Activated CD8-positive, alpha-beta memory T cell treated with anti-CD3 and anti-CD28 coated beads for 36 hours (primary cell): Measurements from ENCODE around the gene NGEF. TPM values are rescaled to one million over a fixed set of nuclear protein-coding genes. Genes with fewer than 3 reads are reported as not detected.
"Not testable (repeated sequence)": the region's sequence is repeated elsewhere in the genome, so short reads cannot be mapped to it uniquely, and the experiment has no call there.

ENCODE experiments used
- CTCF ChIA-PET: fragments of 350-600 bp; sonication (Branson Sonifier 250); formaldehyde crosslinking; loops from one replicate; lab custom pipeline; 2021; ENCODE audit warnings: antibody characterized with exemption; lab: Charles Lee
- POLR2A ChIA-PET: fragments of 350-600 bp; sonication (Branson Sonifier 250); formaldehyde crosslinking; loops from one replicate; lab custom pipeline; 2021; ENCODE audit warnings: antibody characterized with exemption; lab: Charles Lee
- total RNA-seq, 2 experiments: library from RNA; stranded (reverse); gene quantifications; one replicate each; pipeline ENCODE4 v1.2.3, GENCODE V29; 2021

Gene NGEF
- total RNA-seq, 2 experiments from 2014 or later = 0.10 to 0.13 TPM

- ChIA-PET CTCF (no interaction called here), POLR2A (no interaction called here)
Measured at GRCh38 chr2:232871835-232872736, 141.0 kb downstream of the NGEF start.

DNA sequence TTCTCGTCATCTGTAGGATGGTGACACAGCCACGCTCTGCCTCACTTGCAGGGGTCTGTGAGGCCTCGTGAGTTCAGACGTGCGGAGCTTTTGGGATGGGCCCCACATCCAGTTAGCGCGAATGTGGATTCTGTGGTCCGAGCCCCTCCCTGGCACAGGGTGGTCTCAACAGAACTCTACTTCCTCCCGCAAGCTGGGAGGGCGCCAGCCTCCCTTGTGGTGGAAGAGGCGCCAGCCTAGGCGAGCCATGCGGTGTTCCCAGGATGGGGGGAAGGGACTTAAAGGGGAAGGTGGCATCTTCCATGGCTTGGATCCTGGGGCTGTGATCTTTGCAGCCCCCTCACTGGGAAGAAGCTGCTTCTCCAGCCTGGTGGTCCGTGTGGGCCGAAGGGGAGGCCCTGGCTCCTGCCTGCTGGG lies 141.6 kb downstream of the NGEF start:
- ChIA-PET POLR2A (no interaction called here), CTCF (no interaction called here)

DNA sequence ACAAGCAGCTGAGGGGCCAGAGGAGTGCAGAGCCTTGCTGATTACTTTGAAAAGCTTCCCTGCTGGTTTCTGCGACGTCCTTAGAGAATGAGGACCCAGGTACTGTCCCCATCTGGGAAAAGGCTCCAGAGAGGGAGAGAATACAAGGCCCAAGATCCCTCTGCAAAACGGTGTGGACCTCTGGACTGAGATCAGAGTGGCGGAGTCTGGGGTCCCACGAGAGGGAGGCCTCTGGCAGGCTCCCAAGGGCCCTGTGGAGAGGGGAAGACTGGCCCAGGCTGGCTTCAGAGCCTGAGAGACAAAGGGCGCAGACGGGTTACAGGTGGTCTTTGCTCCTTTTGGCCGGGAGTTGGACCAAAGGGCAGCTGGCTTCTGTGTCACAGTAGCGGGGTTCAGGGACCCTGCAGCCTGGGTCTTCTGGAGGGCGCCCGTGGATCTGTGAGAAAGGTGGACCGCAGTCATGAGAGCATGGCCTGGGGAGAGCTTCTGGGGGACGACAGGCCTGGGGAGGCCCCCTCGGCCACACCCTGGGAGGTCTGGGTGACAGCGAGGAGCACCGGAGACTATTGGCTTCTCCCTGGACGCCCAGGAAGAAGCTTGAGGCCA lies 142.2 kb downstream of the NGEF start:
- POLR2A ChIA-PET = no interaction called here
- CTCF ChIA-PET = no interaction called here

GRCh38 chr2:232870018-232870765 lies 142.9 kb downstream of the NGEF start, which contains the start of gene SNORC:
Gene SNORC, plus strand, starts transcription at chr2:232870264. Its CDS starts 78 bp downstream, at chr2:232870342.
- ChIA-PET POLR2A (no interaction called here), CTCF (no interaction called here)

DNA sequence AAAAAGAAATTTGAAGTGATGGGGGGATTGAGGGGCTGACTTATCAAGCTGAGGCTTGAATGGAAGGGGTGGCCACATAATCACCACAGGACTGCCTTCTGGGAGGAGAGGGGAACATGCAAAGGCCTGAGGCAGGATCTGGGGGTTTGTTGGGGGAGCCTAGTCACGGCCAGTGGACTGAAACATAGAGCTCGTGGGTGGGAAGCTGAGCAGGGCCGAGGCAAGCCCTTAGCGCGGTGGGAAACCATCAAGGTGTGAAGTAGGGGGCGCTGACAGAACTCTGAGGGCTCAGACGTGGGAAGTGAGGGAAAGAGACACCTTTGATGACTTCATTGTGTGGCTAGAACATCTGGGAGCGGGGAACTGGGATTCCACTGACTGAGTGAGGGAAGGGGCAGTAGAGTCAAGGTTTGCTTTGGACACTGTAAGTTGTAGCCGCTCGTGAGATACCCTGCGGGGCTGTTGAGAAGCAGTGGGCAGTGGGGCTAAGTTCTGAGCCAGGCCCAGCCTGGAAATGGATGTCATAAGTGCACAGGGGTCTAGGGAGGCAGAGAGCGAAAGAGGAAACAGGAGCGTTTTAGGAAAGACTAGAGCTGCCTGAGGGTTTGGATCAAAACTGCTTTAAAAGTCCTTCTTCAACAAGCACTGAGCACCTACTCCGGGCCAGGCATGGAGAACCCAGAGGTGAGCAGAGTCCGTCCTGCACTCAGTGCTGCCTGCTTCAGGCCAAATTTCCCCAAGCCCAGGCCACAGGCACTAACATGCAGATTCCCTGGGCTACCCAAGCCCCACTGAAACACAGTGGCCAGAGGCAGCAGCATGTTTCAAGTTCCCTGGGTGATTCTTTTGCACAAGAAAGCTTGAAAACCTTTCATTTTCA lies 143.7 kb downstream of the NGEF start:
- ChIA-PET POLR2A (no interaction called here), CTCF (no interaction called here)

GRCh38 chr2:232866104-232866503 lies 147.0 kb downstream of the NGEF start:
- CTCF ChIA-PET = no interaction called here
- POLR2A ChIA-PET = no interaction called here

DNA sequence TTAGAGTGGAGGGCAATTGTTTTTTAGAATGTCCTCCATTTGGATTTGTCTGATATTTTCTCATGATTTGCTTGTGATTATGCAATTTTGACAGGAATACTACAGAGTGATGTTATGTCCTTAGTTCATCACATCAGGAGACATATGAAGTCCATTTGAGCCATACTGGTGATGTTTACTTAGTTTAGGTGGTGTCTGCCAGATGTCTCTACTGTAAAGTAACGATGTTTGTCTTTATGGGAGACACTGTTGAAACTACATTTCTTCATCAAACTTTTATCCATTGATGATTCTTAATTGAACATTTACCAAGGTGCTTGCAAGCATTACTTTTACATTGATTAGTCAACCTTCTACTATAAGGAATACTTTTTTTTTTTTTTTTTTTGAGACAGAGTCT lies 147.9 kb downstream of the NGEF start:
- POLR2A ChIA-PET = no interaction called here
- CTCF ChIA-PET = no interaction called here

DNA sequence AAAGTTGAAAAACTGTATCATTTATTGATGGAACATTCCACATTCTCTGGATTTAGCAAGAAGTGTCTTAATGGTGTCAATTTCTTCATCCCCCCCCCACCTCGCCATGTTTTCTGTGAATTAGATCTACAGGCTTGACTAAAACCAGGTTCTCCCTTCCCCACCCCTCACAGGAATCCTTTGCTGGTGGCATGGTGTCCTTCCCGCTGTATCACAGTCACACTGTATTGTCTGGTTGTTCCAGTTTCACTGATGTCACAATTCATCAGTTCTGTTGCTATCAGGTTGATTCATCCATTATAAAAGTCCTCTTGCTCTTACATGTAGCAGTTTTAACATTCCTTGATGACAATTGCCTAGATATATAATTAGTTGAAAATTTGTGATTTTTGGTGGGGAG lies 149.1 kb downstream of the NGEF start:
- ChIA-PET CTCF (no interaction called here), POLR2A (no interaction called here)

DNA sequence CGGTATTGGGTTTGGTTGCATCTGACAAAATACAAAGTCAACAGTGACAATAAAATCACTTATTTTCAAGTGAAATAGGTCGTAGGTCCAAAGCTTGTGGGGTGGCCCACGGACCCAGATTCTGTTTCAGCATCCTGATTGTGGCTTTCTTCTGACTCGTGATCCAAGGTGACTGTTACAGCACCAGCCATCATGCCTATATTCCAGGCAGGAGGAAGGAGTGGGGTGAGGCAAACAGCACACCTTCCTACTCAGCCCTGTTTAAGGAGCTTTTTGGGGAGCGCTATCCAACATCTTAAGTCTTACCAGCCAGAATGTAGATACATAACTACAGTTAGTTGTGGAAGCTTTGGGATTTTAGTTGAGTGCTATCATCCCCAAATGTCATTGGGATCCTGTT lies 151.7 kb downstream of the NGEF start:
- CTCF ChIA-PET = no interaction called here
- POLR2A ChIA-PET = no interaction called here

DNA sequence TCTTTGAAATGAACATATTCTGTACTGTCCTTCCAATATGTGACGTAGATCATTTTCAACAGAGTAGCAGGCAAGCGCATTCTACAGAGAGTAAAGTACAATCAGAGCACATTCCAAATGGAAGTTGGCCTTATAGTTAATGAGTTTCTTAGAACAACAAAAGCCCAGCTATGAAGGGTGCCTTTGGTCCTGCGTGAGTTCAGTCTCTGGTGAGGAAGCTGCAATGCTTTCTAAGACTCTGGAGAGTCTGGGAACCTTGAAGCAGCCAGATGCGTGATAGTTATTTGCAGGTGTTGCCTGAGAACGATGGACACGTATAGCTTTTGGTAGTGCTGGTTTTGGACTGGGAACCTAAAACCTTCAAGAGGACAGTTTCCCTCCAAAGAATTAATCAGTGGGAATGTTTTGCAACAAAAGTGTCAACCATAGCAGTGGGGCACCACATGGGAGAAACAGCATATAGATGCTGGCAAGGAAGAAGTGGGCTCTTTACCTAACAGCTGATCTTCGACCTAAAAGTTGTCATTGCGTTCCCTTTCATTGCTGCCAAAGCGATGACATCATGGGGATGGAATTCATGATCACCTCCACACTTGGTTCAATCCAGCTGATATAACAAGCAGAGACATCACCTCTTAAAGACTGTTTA lies 152.3 kb downstream of the NGEF start:
- CTCF ChIA-PET = no interaction called here
- POLR2A ChIA-PET = no interaction called here

GRCh38 chr2:232859385-232859916 lies 153.6 kb downstream of the NGEF start:
- POLR2A ChIA-PET = no interaction called here
- CTCF ChIA-PET = no interaction called here

- CTCF ChIA-PET = no interaction called here
Measured at GRCh38 chr2:232857158-232857563, 155.9 kb downstream of the NGEF start.

GRCh38 chr2:232854082-232854481 lies 159.0 kb downstream of the NGEF start:
- ChIA-PET CTCF (interaction anchor here (0.8 kb wide), 1 partner anchor 1837 kb away, joined by 5 read pairs; no protein-coding TSS in a partner anchor), POLR2A (no interaction called here)

More at GRCh38 chr2:232857158-232857563, 155.9 kb downstream of the NGEF start:
- POLR2A ChIA-PET = no interaction called here

DNA sequence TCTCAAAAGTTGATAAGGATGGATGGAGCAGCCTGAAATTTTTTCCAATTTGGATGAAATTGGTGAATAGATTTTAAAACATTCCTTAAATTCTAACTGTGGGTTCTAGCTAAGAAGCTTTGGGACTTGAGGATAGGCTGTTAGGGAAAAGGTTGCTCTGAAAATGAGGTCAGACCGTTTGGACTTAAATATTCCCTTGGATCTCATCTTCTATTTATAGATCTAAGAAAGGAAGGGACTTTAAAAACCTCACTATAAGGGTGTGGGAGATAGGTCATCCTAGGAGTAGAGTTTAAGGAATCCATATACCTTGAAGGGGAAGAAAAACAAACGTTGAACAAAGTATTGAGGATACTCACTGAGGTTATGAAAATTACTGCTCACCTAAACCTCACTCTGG lies 160.4 kb downstream of the NGEF start:
- CTCF ChIA-PET = interaction anchor here (0.9 kb wide), 1 partner anchor 208 kb away, joined by 3 read pairs; the partner anchor contains the start of gene INPP5D
- POLR2A ChIA-PET = no interaction called here

DNA sequence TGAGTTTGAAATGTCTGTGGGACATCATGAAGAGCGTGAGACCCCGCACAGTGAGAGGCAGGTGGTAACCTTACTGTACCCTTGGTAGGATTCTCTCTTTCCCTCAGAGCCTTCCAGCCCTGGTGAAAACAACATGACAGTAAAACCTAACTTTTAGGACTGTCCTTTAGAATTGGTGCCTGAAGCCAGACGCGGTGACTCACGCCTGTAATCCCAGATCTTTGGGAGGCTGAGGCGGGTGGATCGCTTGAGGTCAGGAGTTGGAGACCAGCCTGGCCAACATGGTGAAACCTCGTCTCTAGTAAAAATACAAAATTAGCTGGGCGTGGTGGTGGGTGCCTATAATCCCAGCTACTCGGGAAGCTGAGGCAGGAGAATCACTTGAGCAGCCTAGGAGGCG lies 161.0 kb downstream of the NGEF start:
- CTCF ChIA-PET = interaction anchor here (0.9 kb wide), 1 partner anchor 208 kb away, joined by 3 read pairs; the partner anchor contains the start of gene INPP5D
- POLR2A ChIA-PET = not testable (repeated sequence)

- POLR2A ChIA-PET = no interaction called here
- CTCF ChIA-PET = no interaction called here
Measured at GRCh38 chr2:232850039-232850438, 163.0 kb downstream of the NGEF start.

DNA sequence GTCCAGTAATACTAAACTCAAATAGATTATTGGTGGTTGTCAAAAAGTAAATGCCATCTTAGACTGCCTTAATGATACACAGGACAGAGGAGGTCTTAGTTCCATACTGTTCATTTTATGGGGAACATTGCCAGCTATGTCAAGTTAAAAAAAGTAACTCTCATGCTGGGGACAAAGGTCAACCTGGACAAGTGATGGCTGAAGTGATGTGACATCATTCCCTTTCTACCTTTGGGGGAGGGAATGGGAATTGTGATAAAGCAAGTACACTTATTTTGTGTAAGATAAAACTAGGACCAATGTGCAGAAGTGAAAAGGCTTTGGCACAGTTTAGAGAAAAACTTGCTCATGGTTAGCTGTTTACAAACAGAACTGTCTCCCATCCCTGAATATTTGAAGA lies 167.0 kb downstream of the NGEF start:
- ChIA-PET CTCF (no interaction called here), POLR2A (no interaction called here)

DNA sequence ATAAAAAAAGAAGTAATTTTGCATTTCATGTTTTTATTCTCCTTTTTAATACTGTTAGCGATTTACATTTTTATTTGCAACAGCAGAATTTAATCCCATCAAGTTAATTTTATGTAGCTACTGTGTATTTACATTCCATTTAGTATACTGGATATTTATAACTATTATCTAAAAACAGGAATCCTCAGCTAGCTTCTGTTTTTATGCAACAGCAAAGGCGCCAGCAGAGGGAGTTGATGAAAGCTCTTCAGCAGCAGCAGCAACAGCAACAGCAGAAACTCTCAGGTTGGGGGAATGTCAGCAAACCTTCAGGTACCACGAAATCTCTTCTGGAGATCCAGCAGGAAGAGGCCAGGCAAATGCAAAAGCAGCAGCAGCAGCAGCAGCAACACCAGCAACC lies 169.2 kb downstream of the NGEF start:
- ChIA-PET POLR2A (no interaction called here), CTCF (no interaction called here)
